ENCODE measurements around the gene RNF115.

DNA sequence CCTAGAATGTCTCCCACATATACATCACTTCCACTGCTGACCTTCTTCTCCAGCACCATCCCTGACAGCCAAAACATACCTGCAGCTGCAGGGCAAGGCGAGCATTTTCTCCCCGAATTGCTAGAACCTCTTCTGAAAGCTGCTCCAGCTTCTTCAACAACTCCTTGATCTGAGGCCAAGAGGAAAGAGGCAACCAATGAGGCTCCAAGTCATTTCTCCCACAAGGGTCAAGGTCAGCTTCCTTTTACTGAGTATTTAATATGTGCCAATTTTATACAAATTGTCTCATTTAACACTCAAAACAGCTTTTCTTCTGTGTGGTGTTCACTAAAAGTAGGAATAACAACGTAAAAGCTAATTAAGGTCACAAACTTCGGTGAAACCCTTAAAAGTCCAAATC lies 44.3 kb upstream of the RNF115 start:
- TF ChIP-seq, protein P1, sequence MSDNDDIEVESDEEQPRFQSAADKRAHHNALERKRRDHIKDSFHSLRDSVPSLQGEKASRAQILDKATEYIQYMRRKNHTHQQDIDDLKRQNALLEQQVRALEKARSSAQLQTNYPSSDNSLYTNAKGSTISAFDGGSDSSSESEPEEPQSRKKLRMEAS (IDR thresholded peaks at IDR 0.05), result no peak
- no peak for TF ChIP-seq HDAC2 (IDR thresholded peaks at IDR 0.05)
- no peak for TF ChIP-seq EHF (CRISPR knock-in tag; IDR thresholded peaks at IDR 0.05)
- TF ChIP-seq, protein P2, sequence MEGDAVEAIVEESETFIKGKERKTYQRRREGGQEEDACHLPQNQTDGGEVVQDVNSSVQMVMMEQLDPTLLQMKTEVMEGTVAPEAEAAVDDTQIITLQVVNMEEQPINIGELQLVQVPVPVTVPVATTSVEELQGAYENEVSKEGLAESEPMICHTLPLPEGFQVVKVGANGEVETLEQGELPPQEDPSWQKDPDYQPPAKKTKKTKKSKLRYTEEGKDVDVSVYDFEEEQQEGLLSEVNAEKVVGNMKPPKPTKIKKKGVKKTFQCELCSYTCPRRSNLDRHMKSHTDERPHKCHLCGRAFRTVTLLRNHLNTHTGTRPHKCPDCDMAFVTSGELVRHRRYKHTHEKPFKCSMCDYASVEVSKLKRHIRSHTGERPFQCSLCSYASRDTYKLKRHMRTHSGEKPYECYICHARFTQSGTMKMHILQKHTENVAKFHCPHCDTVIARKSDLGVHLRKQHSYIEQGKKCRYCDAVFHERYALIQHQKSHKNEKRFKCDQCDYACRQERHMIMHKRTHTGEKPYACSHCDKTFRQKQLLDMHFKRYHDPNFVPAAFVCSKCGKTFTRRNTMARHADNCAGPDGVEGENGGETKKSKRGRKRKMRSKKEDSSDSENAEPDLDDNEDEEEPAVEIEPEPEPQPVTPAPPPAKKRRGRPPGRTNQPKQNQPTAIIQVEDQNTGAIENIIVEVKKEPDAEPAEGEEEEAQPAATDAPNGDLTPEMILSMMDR (IDR thresholded peaks at IDR 0.05), result no peak
- no peak for TF ChIP-seq POLR2A (IDR thresholded peaks at IDR 0.05; ENCODE audit: low read length)
- TF ChIP-seq NPAS2 (CRISPR knock-in tag; IDR thresholded peaks at IDR 0.05; ENCODE audit: borderline replicate concordance), result no peak
- no peak for TF ChIP-seq EP300 (IDR thresholded peaks at IDR 0.05)
- no peak for TF ChIP-seq JUN (IDR thresholded peaks at IDR 0.05)

Measured in A549 (cell line).